H9 (cell line): ENCODE results near the gene NNT. TPM values are rescaled to one million over a fixed set of nuclear protein-coding genes. Genes with fewer than 3 reads are reported as not detected.
A peak's percentile ranks its signal among the peaks of the same experiment; 100 is the strongest.

Experiments
- DNase-seq: peaks from one replicate; pipeline ENCODE4 v3.0.0-alpha.2; 2017
- H2AFZ ChIP-seq: one replicate; pipeline ENCODE4 v1.6.1; 2013; ENCODE audit warnings: mild to moderate bottlenecking, low read length, control low read depth, moderate library complexity
- H2AK5ac ChIP-seq: 2 replicates; pipeline ENCODE4 v1.6.1; 2013; ENCODE audit warnings: low read length, control low read depth, mixed read lengths; ENCODE audit not compliant: insufficient read length
- H2BK120ac ChIP-seq: one replicate; pipeline ENCODE4 v1.6.1; 2013; ENCODE audit warnings: low read depth, mild to moderate bottlenecking, low read length, control low read depth, inconsistent platforms; ENCODE audit not compliant: poor library complexity, severe bottlenecking
- H2BK12ac ChIP-seq: 2 replicates; pipeline ENCODE4 v1.6.1; 2013; ENCODE audit warnings: low read length, control low read depth, mixed read lengths, low read depth; ENCODE audit not compliant: insufficient read length
- H2BK15ac ChIP-seq: 2 replicates; pipeline ENCODE4 v1.6.1; 2013; ENCODE audit warnings: low read depth, low read length, control low read depth
- H2BK20ac ChIP-seq: one replicate; pipeline ENCODE4 v1.6.1; 2013; ENCODE audit warnings: low read depth, mild to moderate bottlenecking, low read length, control low read depth, inconsistent platforms; ENCODE audit not compliant: poor library complexity, severe bottlenecking
- H2BK5ac ChIP-seq: 2 replicates; pipeline ENCODE4 v1.6.1; 2013; ENCODE audit warnings: low read length, control low read depth, mixed read lengths; ENCODE audit not compliant: insufficient read length
- H3K14ac ChIP-seq: 2 replicates; pipeline ENCODE4 v1.6.1; 2013; ENCODE audit warnings: low read length, control low read depth; ENCODE audit not compliant: insufficient read depth
- H3K18ac ChIP-seq: 2 replicates; pipeline ENCODE4 v1.6.1; 2013; ENCODE audit warnings: low read depth, mild to moderate bottlenecking, mixed read lengths, low read length, control low read depth; ENCODE audit not compliant: insufficient read length
- H3K23ac ChIP-seq: 2 replicates; pipeline ENCODE4 v1.6.1; 2013; ENCODE audit warnings: low read length, control low read depth, mixed read lengths, low read depth; ENCODE audit not compliant: insufficient read length
- H3K23me2 ChIP-seq: 2 replicates; pipeline ENCODE4 v1.6.1; 2013; ENCODE audit warnings: low read depth, mild to moderate bottlenecking, mixed read lengths, low read length, control low read depth; ENCODE audit not compliant: insufficient read length, poor library complexity, severe bottlenecking
- H3K27ac ChIP-seq: 2 replicates; pipeline ENCODE4 v1.5.1; 2013; ENCODE audit warnings: low read length, control low read depth, mixed read lengths, low read depth; ENCODE audit not compliant: insufficient read length
- H3K27me3 ChIP-seq: 2 replicates; pipeline ENCODE4 v1.6.1; 2013; ENCODE audit warnings: low read length, control low read depth, inconsistent platforms; ENCODE audit not compliant: insufficient read depth
- H3K4ac ChIP-seq: 2 replicates; pipeline ENCODE4 v1.6.1; 2013; ENCODE audit warnings: low read depth, mild to moderate bottlenecking, control low read depth, inconsistent platforms, low read length, moderate library complexity
- H3K4me1 ChIP-seq: 2 replicates; pipeline ENCODE4 v1.6.1; 2013; ENCODE audit warnings: low read length, control low read depth, inconsistent platforms; ENCODE audit not compliant: insufficient read depth
- H3K4me2 ChIP-seq: 2 replicates; pipeline ENCODE4 v1.6.1; 2013; ENCODE audit warnings: low read length, control low read depth, mixed read lengths; ENCODE audit not compliant: insufficient read length, insufficient read depth
- H3K56ac ChIP-seq: 2 replicates; pipeline ENCODE4 v1.6.1; 2013; ENCODE audit warnings: low read depth, mild to moderate bottlenecking, mixed read lengths, low read length, control low read depth; ENCODE audit not compliant: insufficient read length
- H3K79me1 ChIP-seq: 2 replicates; pipeline ENCODE4 v1.6.1; 2013; ENCODE audit warnings: low read depth, mild to moderate bottlenecking, moderate library complexity, low read length, control low read depth, inconsistent platforms; ENCODE audit not compliant: insufficient read depth, poor library complexity, severe bottlenecking
- H3K79me2 ChIP-seq: 2 replicates; pipeline ENCODE4 v1.6.1; 2013; ENCODE audit warnings: low read length, control low read depth, inconsistent platforms; ENCODE audit not compliant: insufficient read depth
- H3K9ac ChIP-seq: 2 replicates; pipeline ENCODE4 v1.6.1; 2013; ENCODE audit warnings: low read length, control low read depth, mixed read lengths; ENCODE audit not compliant: insufficient read length; ENCODE audit errors: extremely low read depth
- H3K9me3 ChIP-seq: one replicate; pipeline ENCODE4 v1.6.1; 2013; ENCODE audit warnings: low read depth, low read length, inconsistent platforms; ENCODE audit not compliant: control insufficient read depth
- H3T11ph ChIP-seq: one replicate; pipeline ENCODE4 v1.6.1; 2013; ENCODE audit warnings: mild to moderate bottlenecking, low read length, control low read depth, inconsistent platforms
- H4K20me1 ChIP-seq: one replicate; pipeline ENCODE4 v1.6.1; 2013; ENCODE audit not compliant: control insufficient read depth, insufficient read length, insufficient read depth
- H4K5ac ChIP-seq: 2 replicates; pipeline ENCODE4 v1.6.1; 2013; ENCODE audit warnings: low read depth, mild to moderate bottlenecking, mixed read lengths, low read length, control low read depth; ENCODE audit not compliant: insufficient read length
- H4K8ac ChIP-seq: replicated peaks from 2 replicates; pipeline ENCODE4 v1.6.1; 2013; ENCODE audit warnings: low read length, control low read depth, mixed read lengths, low read depth; ENCODE audit not compliant: insufficient read length
- H4K91ac ChIP-seq: 2 replicates; pipeline ENCODE4 v1.6.1; 2013; ENCODE audit warnings: low read depth, mild to moderate bottlenecking, moderate library complexity, mixed read lengths, low read length, control low read depth; ENCODE audit not compliant: insufficient read length
- H3K27ac Mint-ChIP-seq, 3 experiments: 2 replicates in 2 of 3; 3 replicates in 1 of 3; pipeline ENCODE4 v1.8.0; 2020 to 2021; ENCODE audit warnings: mixed read lengths in 3 of 3, mild to moderate bottlenecking in 1 of 3, moderate library complexity in 1 of 3
- H3K27me3 Mint-ChIP-seq: 2 replicates; pipeline ENCODE4 v1.8.0; 2021; ENCODE audit warnings: low read depth, mild to moderate bottlenecking, moderate library complexity, mixed read lengths
- H3K36me3 Mint-ChIP-seq, 3 experiments: 2 replicates in 2 of 3; 3 replicates in 1 of 3; pipeline ENCODE4 v1.8.0; 2020 to 2021; ENCODE audit warnings: low read depth in 3 of 3, mixed read lengths in 3 of 3; ENCODE audit not compliant: insufficient read depth in 1 of 3
- H3K4me1 Mint-ChIP-seq, 2 experiments: 2 replicates each; pipeline ENCODE4 v1.8.0; 2020; ENCODE audit warnings: mixed read lengths in 2 of 2
- H3K4me3 Mint-ChIP-seq, 2 experiments: 2 replicates in 1 of 2; 3 replicates in 1 of 2; pipeline ENCODE4 v1.8.0; 2020 to 2021; ENCODE audit warnings: mild to moderate bottlenecking in 2 of 2, mixed read lengths in 2 of 2, moderate library complexity in 1 of 2
- H3K9me3 Mint-ChIP-seq, 2 experiments: 2 replicates in 1 of 2; 3 replicates in 1 of 2; pipeline ENCODE4 v1.8.0; 2020; ENCODE audit warnings: mild to moderate bottlenecking in 2 of 2, mixed read lengths in 2 of 2, moderate library complexity in 1 of 2
- CTCF ChIP-seq: fragments of 200-600 bp; sonication (generic); conservative IDR thresholded peaks from 3 replicates; pipeline ENCODE4 v1.8.0; 2021; ENCODE audit warnings: antibody characterized with exemption, mild to moderate bottlenecking
- WGBS: extraction: QIAGEN DNeasy Blood & Tissue Kit; methylation state at CpG from one replicate; pipeline ENCODE4 v1.1.7; 2013; ENCODE audit warnings: missing lambda C conversion rate, low lambda C conversion rate, mixed read lengths; ENCODE audit not compliant: insufficient read length; ENCODE audit errors: extremely low coverage; 5-methylcytosine and 5-hydroxymethylcytosine counted together
- total RNA-seq: library from RNA; stranded (reverse); gene quantifications from 2 replicates; pipeline ENCODE4 v1.2.1, GENCODE V29; 2021

Gene NNT
- total RNA-seq, 1 experiment from 2014 or later: 27.6 TPM

GRCh38 chr5:43582082-43583005 is 20.6 kb upstream of the NNT start:
- no peak for DNase-seq
- no peak for TF ChIP-seq CTCF
- H3K9ac ChIP-seq: no peak overlapping the region
- Mint-ChIP-seq H3K4me3 (no peak overlapping the region), H3K36me3 (peaks cover 17 to 42% (median 19%) of the 10 kb centered on the region in 3 experiments), H3K9me3 (peaks cover 18 to 29% of the 10 kb centered on the region in 2 experiments), H3K27me3 (no peaks in the 10 kb centered on the region), H3K4me1 (peaks cover 18 to 19% of the 10 kb centered on the region in 2 experiments), H3K27ac (peak overlapping the region in 1 of 3 experiments; percentile 6; a peak in 1 of 7 replicates)
- no peaks in the 10 kb centered on the region for H3K23me2 ChIP-seq
- H3T11ph ChIP-seq: no peak overlapping the region
- H4K91ac ChIP-seq: no peak overlapping the region
- H3K56ac ChIP-seq: no peak overlapping the region
- H4K5ac ChIP-seq: no peak overlapping the region
- H4K8ac ChIP-seq: no peak overlapping the region
- H3K79me1 ChIP-seq: no peaks in the 10 kb centered on the region
- no peak overlapping the region for H3K23ac ChIP-seq
- H2BK5ac ChIP-seq: no peak overlapping the region
- no CpG with 5 or more reads among the region's 4 CpGs for WGBS
- no peak overlapping the region for H2BK12ac ChIP-seq
- H2AK5ac ChIP-seq: no peak overlapping the region
- H3K79me2 ChIP-seq: 0 out of 2 replicates have a peak, but pooled peaks cover 2% of the 10 kb centered on the region
- no peak overlapping the region for H2BK15ac ChIP-seq
- no peak overlapping the region for H3K27ac ChIP-seq
- no peak overlapping the region for H2BK120ac ChIP-seq
- no peaks in the 10 kb centered on the region; the same call in 1 of the 2 replicates for H3K4me1 ChIP-seq
- H2AFZ ChIP-seq: no peak overlapping the region
- no peak overlapping the region for H3K18ac ChIP-seq
- H2BK20ac ChIP-seq: no peak overlapping the region
- no peaks in the 10 kb centered on the region for H4K20me1 ChIP-seq
- H3K9me3 ChIP-seq: peaks cover 8% of the 10 kb centered on the region
- no peak overlapping the region for H3K4ac ChIP-seq
- no peak overlapping the region for H3K14ac ChIP-seq
- no peak overlapping the region for H3K4me2 ChIP-seq
- no peaks in the 10 kb centered on the region for H3K27me3 ChIP-seq
